ENCODE data around the gene PAXX.
A peak's percentile ranks its signal among the peaks of the same experiment; 100 is the strongest.
"Not testable (repeated sequence)": the region's sequence is repeated elsewhere in the genome, so short reads cannot be mapped to it uniquely, and the experiment has no call there.

The PAXX gene

GRCh38 chr9:137032858-137033257 lies 40.6 kb downstream of the PAXX start:
- DNase-seq (ENCODE audit: low read depth), result no peak

GRCh38 chr9:137033481-137033880 lies 41.3 kb downstream of the PAXX start:
- not testable (repeated sequence) for DNase-seq (ENCODE audit: low read depth)

GRCh38 chr9:137034039-137034708 lies 42.0 kb downstream of the PAXX start:
- DNase-seq (ENCODE audit: low read depth), result no peak

- DNase-seq (ENCODE audit: low read depth), result peak; percentile 42
These were observed 42.7 kb downstream of the PAXX start for GRCh38 chr9:137034709-137035506.

- DNase-seq (ENCODE audit: low read depth), result no peak
These were observed 43.2 kb downstream of the PAXX start for GRCh38 chr9:137035507-137035834.

- DNase-seq (ENCODE audit: low read depth), result no peak
These were observed 43.7 kb downstream of the PAXX start for GRCh38 chr9:137035937-137036336.

GRCh38 chr9:137037035-137037434 lies 44.8 kb downstream of the PAXX start:
- no peak for DNase-seq (ENCODE audit: low read depth)

GRCh38 chr9:137037483-137037882 lies 45.3 kb downstream of the PAXX start:
- DNase-seq (ENCODE audit: low read depth), result no peak

GRCh38 chr9:137038916-137039315 lies 46.7 kb downstream of the PAXX start:
- DNase-seq (ENCODE audit: low read depth), result no peak

GRCh38 chr9:137039611-137040366 lies 47.6 kb downstream of the PAXX start:
- no peak for DNase-seq (ENCODE audit: low read depth)

GRCh38 chr9:137040568-137040967 lies 48.3 kb downstream of the PAXX start:
- DNase-seq (ENCODE audit: low read depth), result no peak

GRCh38 chr9:137041124-137041523 lies 48.9 kb downstream of the PAXX start:
- no peak for DNase-seq (ENCODE audit: low read depth)

- DNase-seq (ENCODE audit: low read depth), result no peak
These were observed 50.8 kb downstream of the PAXX start for GRCh38 chr9:137042751-137043727.

All from non-pigmented ciliary epithelial cell (primary cell).